Esophagus squamous epithelium (tissue), 5 donors: ENCODE results near the gene C1orf232. TPM values are rescaled to one million over a fixed set of nuclear protein-coding genes. Genes with fewer than 3 reads are reported as not detected.

ENCODE experiments used
- DNase-seq: peaks from one replicate; lab custom pipeline; 2025; lab: John Stamatoyannopoulos, UW
- H3K27ac ChIP-seq, 4 donors: fragments of 200-600 bp; sonication (generic); one replicate each; pipeline ENCODE4 v1.5.1; 2016 to 2019; ENCODE audit warnings: mild to moderate bottlenecking in 1 of 4
- H3K27me3 ChIP-seq, 4 donors: fragments of 200-600 bp; sonication (generic); 1 replicate in 3 of 4; 2 replicates in 1 of 4; pipeline versions ENCODE4 v1.5.1 to v1.6.0; 2017 to 2021; ENCODE audit warnings: antibody characterized with exemption in 1 of 4
- H3K36me3 ChIP-seq, 3 donors: fragments of 200-600 bp; sonication (generic); one replicate each; pipeline ENCODE4 v1.5.1; 2016 to 2019
- H3K4me1 ChIP-seq, 3 donors: fragments of 200-600 bp; sonication (generic); one replicate each; pipeline ENCODE4 v1.5.1; 2017 to 2019
- H3K4me3 ChIP-seq, 4 donors: fragments of 200-600 bp; sonication (generic); 1 replicate in 3 of 4; 2 replicates in 1 of 4; pipeline ENCODE4 v1.5.1; 2016 to 2019; ENCODE audit warnings: mild to moderate bottlenecking in 2 of 4, moderate library complexity in 1 of 4
- H3K9me3 ChIP-seq, 3 donors: fragments of 200-600 bp; sonication (generic); one replicate each; pipeline ENCODE4 v1.5.1; 2016 to 2019
- CTCF ChIP-seq, 6 experiments: fragments of 450-650 bp in 4 of 6; fragments of 200-600 bp in 2 of 6; sonication (generic) in 2 of 6; IDR thresholded peaks; one replicate each; pipeline ENCODE4 v1.5.1; 2016 to 2019; ENCODE audit warnings: antibody characterized with exemption in 6 of 6, mild to moderate bottlenecking in 4 of 6, moderate library complexity in 4 of 6
- POLR2A ChIP-seq, 4 donors: fragments of 450-650 bp; IDR thresholded peaks; one replicate each; pipeline ENCODE4 v1.6.1; 2017; ENCODE audit warnings: antibody characterized with exemption in 4 of 4, mild to moderate bottlenecking in 4 of 4, moderate library complexity in 3 of 4
- WGBS, 2 donors: methylation state at CpG; one replicate each; pipeline ENCODE4 v1.1.5; 2018; 5-methylcytosine and 5-hydroxymethylcytosine counted together
- intact Hi-C: fragments of 100-400 bp; cut with DNase I; formaldehyde crosslinking; loops from one replicate; pipeline ENCODE4 v1.15.0; 2022
- total RNA-seq, 4 donors: library from RNA; depleted of rRNA; stranded (reverse); fragments of >200 nt; gene quantifications; one replicate each; pipeline ENCODE4 v1.1.0, GENCODE V29; 2016
- donor health status: DM: yes; HTN: yes; CAD: no.

The C1orf232 gene
- total RNA-seq, 4 donors from 2014 or later, result not detected

GRCh38 chr1:26130695-26131094 lies 38.1 kb downstream of the C1orf232 start:
- Histone ChIP-seq H3K36me3 (no peaks in the 10 kb centered on the region), H3K9me3 (no peaks in the 10 kb centered on the region), H3K4me1 (peaks cover 16 to 35% (median 22%) of the 10 kb centered on the region in 3 donors), H3K27me3 (no peaks in the 10 kb centered on the region), H3K4me3 (no peak overlapping the region), H3K27ac (no peak overlapping the region)
- WGBS, 2 donors, result 19 to 60% methylated on average over 1 of the region's 1 CpG
- DNase-seq, result no peak
- intact Hi-C loops, result no loop called here
- no peak for TF ChIP-seq POLR2A (IDR thresholded peaks at IDR 0.05)
- no peak for TF ChIP-seq CTCF (IDR thresholded peaks at IDR 0.05)

GRCh38 chr1:26129778-26130177 lies 39.0 kb downstream of the C1orf232 start:
- Histone ChIP-seq H3K27me3 (no peaks in the 10 kb centered on the region), H3K4me3 (no peak overlapping the region), H3K4me1 (peaks cover 16 to 44% (median 26%) of the 10 kb centered on the region in 3 donors), H3K9me3 (no peaks in the 10 kb centered on the region), H3K36me3 (no peaks in the 10 kb centered on the region), H3K27ac (no peak overlapping the region)
- no peak for DNase-seq
- TF ChIP-seq POLR2A (IDR thresholded peaks at IDR 0.05) (no peak), CTCF (IDR thresholded peaks at IDR 0.05) (no peak)
- intact Hi-C loops, result no loop called here
- 84 to 91% methylated on average over 4 of the region's 4 CpGs for WGBS, 2 donors

- Histone ChIP-seq H3K27ac (peak overlapping the region; percentile 74 to 88 (median 84)), H3K36me3 (peaks cover 0 to 3% (median 0%) of the 10 kb centered on the region in 3 donors), H3K4me3 (peak overlapping the region in 1 of 4 donors; percentile 37), H3K27me3 (no peaks in the 10 kb centered on the region), H3K9me3 (no peaks in the 10 kb centered on the region), H3K4me1 (peaks cover 16 to 67% (median 37%) of the 10 kb centered on the region in 3 donors)
- intact Hi-C loops, result no loop called here
- DNase-seq, result no peak
- 39 to 44% methylated on average over 13 of the region's 13 CpGs for WGBS, 2 donors
- TF ChIP-seq POLR2A (IDR thresholded peaks at IDR 0.05) (no peak), CTCF (IDR thresholded peaks at IDR 0.05) (no peak)
Measured at GRCh38 chr1:26127235-26128163, 41.3 kb downstream of the C1orf232 start.

- peak overlapping the region; percentile 74 to 88 (median 84) for H3K27ac ChIP-seq
- intact Hi-C loops, result no loop called here
- no peaks in the 10 kb centered on the region for H3K9me3 ChIP-seq
- TF ChIP-seq POLR2A (IDR thresholded peaks at IDR 0.05), result peak in 1 of 4 donors; percentile 32
- TF ChIP-seq CTCF (IDR thresholded peaks at IDR 0.05), result no peak
- no peak for DNase-seq
- peaks cover 0 to 13% (median 0%) of the 10 kb centered on the region in 3 donors for H3K36me3 ChIP-seq
- H3K4me3 ChIP-seq, result peak overlapping the region in 2 of 4 donors; percentile 5 to 37
- 33 to 41% methylated on average over 9 of the region's 9 CpGs for WGBS, 2 donors
- H3K4me1 ChIP-seq, result peaks cover 16 to 77% (median 37%) of the 10 kb centered on the region in 3 donors
- no peaks in the 10 kb centered on the region for H3K27me3 ChIP-seq
Measured at GRCh38 chr1:26126321-26127084, 42.3 kb downstream of the C1orf232 start.
